ENCODE measurements around the gene ZBTB7C.

- TF ChIP-seq, protein P1, sequence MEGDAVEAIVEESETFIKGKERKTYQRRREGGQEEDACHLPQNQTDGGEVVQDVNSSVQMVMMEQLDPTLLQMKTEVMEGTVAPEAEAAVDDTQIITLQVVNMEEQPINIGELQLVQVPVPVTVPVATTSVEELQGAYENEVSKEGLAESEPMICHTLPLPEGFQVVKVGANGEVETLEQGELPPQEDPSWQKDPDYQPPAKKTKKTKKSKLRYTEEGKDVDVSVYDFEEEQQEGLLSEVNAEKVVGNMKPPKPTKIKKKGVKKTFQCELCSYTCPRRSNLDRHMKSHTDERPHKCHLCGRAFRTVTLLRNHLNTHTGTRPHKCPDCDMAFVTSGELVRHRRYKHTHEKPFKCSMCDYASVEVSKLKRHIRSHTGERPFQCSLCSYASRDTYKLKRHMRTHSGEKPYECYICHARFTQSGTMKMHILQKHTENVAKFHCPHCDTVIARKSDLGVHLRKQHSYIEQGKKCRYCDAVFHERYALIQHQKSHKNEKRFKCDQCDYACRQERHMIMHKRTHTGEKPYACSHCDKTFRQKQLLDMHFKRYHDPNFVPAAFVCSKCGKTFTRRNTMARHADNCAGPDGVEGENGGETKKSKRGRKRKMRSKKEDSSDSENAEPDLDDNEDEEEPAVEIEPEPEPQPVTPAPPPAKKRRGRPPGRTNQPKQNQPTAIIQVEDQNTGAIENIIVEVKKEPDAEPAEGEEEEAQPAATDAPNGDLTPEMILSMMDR (IDR thresholded peaks at IDR 0.05; ENCODE audit: borderline replicate concordance, extremely low read depth, low read length, poor library complexity, severe bottlenecking): no peak
- TF ChIP-seq EZH2 (IDR thresholded peaks at IDR 0.05; ENCODE audit: borderline replicate concordance, low read depth, low read length, severe bottlenecking): no peak
These were observed 100.2 kb downstream of the ZBTB7C start for GRCh38 chr18:48308755-48309575.
